ENCODE data around the gene NRG2.

Gene NRG2

GRCh38 chr5:139975942-139976341 lies 67.2 kb downstream of the NRG2 start:
- in situ Hi-C loops (cut with MboI; ENCODE audit: low pct_unique_long_range_greater_than_20kb, low sequenced_read_pairs, unreplicated experiment): loop anchor here (10.0 kb wide), 1 partner anchor 191 kb away; no protein-coding TSS in a partner anchor
- DNase-seq (ENCODE audit: low spot score): no peak
- no peak for TF ChIP-seq CTCF (IDR thresholded peaks at IDR 0.05; ENCODE audit: extremely low read depth, insufficient read depth, missing control alignments)

GRCh38 chr5:139975306-139975705 lies 67.8 kb downstream of the NRG2 start:
- DNase-seq (ENCODE audit: low spot score): no peak
- in situ Hi-C loops (cut with MboI; ENCODE audit: low pct_unique_long_range_greater_than_20kb, low sequenced_read_pairs, unreplicated experiment): loop anchor here (10.0 kb wide), 1 partner anchor 191 kb away; no protein-coding TSS in a partner anchor
- TF ChIP-seq CTCF (IDR thresholded peaks at IDR 0.05; ENCODE audit: extremely low read depth, insufficient read depth, missing control alignments): no peak

DNA sequence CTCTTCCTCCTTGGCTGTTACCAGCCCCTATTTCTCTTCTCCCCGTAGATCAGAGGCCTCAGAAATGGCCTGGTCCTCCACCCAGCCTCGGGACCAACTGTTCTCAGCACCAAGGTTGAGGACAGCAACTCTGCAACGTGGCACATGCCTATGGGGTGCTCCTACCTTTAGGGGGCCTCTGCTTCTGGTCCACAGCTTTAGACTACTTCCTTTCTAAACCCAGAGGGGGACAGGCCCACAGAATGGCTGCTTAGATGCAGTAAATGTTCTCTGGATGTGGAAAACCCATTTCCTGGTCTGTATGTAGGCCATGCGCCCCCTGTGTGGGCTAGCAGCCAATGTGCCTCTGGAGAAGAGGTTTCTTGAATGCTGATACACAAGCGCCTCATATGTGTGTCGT lies 68.4 kb downstream of the NRG2 start:
- no peak for DNase-seq (ENCODE audit: low spot score)
- in situ Hi-C loops (cut with MboI; ENCODE audit: low pct_unique_long_range_greater_than_20kb, low sequenced_read_pairs, unreplicated experiment): loop anchor here (10.0 kb wide), 1 partner anchor 190 kb away; no protein-coding TSS in a partner anchor

DNA sequence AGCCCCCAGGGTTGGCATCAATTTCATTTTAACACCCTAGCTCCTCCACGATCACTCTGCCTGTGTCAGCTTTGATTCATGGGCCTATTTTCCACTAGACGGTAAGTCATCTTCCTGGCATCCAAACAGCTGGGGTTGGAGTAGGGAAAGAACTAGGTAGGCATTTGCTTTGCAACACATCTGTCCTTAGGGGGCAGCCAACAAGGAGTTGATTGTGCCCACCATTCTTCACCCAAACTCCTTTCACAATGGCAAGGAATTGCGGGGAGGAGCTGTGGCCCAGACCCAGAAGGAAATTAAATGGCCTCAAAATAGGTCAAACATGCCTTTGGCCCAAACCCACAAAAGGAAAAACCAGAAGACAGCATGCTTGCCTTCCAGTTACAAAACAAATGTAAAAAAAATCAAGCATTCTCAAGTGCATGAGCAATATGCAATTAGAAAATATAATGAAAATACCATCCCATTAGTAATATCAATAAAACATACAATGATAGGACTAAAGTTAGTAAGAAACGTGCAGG lies 71.8 kb downstream of the NRG2 start:
- no peak for DNase-seq (ENCODE audit: low spot score)
- no peak for TF ChIP-seq CTCF (IDR thresholded peaks at IDR 0.05; ENCODE audit: extremely low read depth, insufficient read depth, missing control alignments)
- in situ Hi-C loops (cut with MboI; ENCODE audit: low pct_unique_long_range_greater_than_20kb, low sequenced_read_pairs, unreplicated experiment): loop anchor here (10.0 kb wide), 1 partner anchor 186 kb away; no protein-coding TSS in a partner anchor

More for the DNA sequence above, 68.4 kb downstream of the NRG2 start:
- TF ChIP-seq CTCF (IDR thresholded peaks at IDR 0.05; ENCODE audit: extremely low read depth, insufficient read depth, missing control alignments): no peak

DNA sequence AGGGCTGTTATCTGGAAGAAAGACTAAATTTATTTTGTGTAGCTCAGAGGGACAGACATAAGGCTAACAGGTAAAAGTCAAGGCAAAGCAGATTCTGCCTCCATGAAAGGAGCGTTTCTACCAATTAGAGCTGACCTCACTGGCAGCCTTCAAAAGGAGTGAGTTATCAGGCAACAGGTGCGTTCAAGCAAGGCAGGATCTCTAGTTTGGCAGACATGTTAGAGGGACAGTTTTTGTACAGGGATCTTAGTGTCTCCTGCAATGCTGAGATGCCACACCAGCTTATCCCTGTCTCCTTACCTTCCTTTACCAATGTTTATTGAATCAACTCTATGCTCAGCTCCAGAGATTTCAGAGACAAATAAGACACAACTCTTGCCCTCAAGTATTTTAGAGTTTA lies 73.8 kb downstream of the NRG2 start:
- no peak for TF ChIP-seq CTCF (IDR thresholded peaks at IDR 0.05; ENCODE audit: extremely low read depth, insufficient read depth, missing control alignments)
- in situ Hi-C loops (cut with MboI; ENCODE audit: low pct_unique_long_range_greater_than_20kb, low sequenced_read_pairs, unreplicated experiment): no loop called here
- DNase-seq (ENCODE audit: low spot score): no peak

GRCh38 chr5:139968547-139969261 lies 74.4 kb downstream of the NRG2 start:
- in situ Hi-C loops (cut with MboI; ENCODE audit: low pct_unique_long_range_greater_than_20kb, low sequenced_read_pairs, unreplicated experiment): no loop called here
- DNase-seq (ENCODE audit: low spot score): peak; percentile 84
- TF ChIP-seq CTCF (IDR thresholded peaks at IDR 0.05; ENCODE audit: extremely low read depth, insufficient read depth, missing control alignments): peak; percentile 100
